ENCODE results near the gene PTPN18. TPM values are rescaled to one million over a fixed set of nuclear protein-coding genes. Genes with fewer than 3 reads are reported as not detected.

The PTPN18 gene
- total and polyA plus RNA-seq, 2 of the 4 experiments (the other 2 are of a cell fraction), result 9.7 to 15.5 TPM

GRCh38 chr2:130376433-130377293 is 20.8 kb downstream of the PTPN18 start:
- H3K14ac ChIP-seq (replicated peaks; ENCODE audit: low read depth, low read length), result no peak overlapping the region
- no peak overlapping the region for H3K27ac ChIP-seq (ENCODE audit: insufficient read depth, low read length)
- no peak overlapping the region for H2AK9ac ChIP-seq (replicated peaks; ENCODE audit: low read depth, low read length, poor library complexity)
- no peak overlapping the region for H2BK120ac ChIP-seq (ENCODE audit: low read depth, low read length)
- no peak overlapping the region for H4K8ac ChIP-seq (ENCODE audit: low read depth in 2 of 2, low read length in 2 of 2)
- H3K36me3 ChIP-seq (ENCODE audit: control insufficient read depth, insufficient read depth, low read length), result peaks cover 11% of the 10 kb centered on the region
- no peak overlapping the region for H2BK15ac ChIP-seq (ENCODE audit: low read depth, low read length)
- no peak for TF ChIP-seq MAFK (IDR thresholded peaks at IDR 0.05; ENCODE audit: low read depth, low read length)
- TF ChIP-seq USF2 (IDR thresholded peaks at IDR 0.05; ENCODE audit: low read depth, low read length), result no peak
- no peak for TF ChIP-seq RFX5 (IDR thresholded peaks at IDR 0.05; ENCODE audit: low read depth, low read length)
- no peak for TF ChIP-seq CEBPB (IDR thresholded peaks at IDR 0.05; ENCODE audit: low read depth, low read length)
- TF ChIP-seq FOS (IDR thresholded peaks at IDR 0.05; ENCODE audit: low read depth, low read length), result no peak
- no peak for TF ChIP-seq SMC3 (IDR thresholded peaks at IDR 0.05; ENCODE audit: low read depth, low read length)
- no peak for TF ChIP-seq ELK1 (IDR thresholded peaks at IDR 0.05; ENCODE audit: borderline replicate concordance, low read depth, low read length)
- DNase-seq, result no peak
- no peaks in the 10 kb centered on the region for H3K27me3 ChIP-seq (ENCODE audit: control insufficient read depth, insufficient read depth, low read length)
- H3K4ac ChIP-seq (ENCODE audit: low read depth, low read length), result no peak overlapping the region
- no peak overlapping the region for H4K5ac ChIP-seq (ENCODE audit: low read depth, low read length)
- H3K79me1 ChIP-seq (ENCODE audit: low read depth in 1 of 2, low read length in 2 of 2), result peaks cover 40 to 91% of the 10 kb centered on the region in 2 experiments
- ATAC-seq (ENCODE audit: low read depth), result no peak
- no peak overlapping the region for H3K18ac ChIP-seq (ENCODE audit: low read depth, low read length)
- H4K91ac ChIP-seq (ENCODE audit: insufficient read depth, low read depth, low read length), result no peak overlapping the region
- H3K4me1 ChIP-seq (ENCODE audit: control insufficient read depth, insufficient read depth, low read length), result peaks cover 12% of the 10 kb centered on the region; the same call in 1 of the 2 replicates
- 60% methylated on average over 2 of the region's 11 CpGs; no CpG with 5 or more reads in 1 of the 2 experiments for WGBS, 2 experiments (ENCODE audit: extremely low coverage in 2 of 2, insufficient read length in 1 of 2)
- no peak overlapping the region for H3K56ac ChIP-seq (ENCODE audit: extremely low read depth, insufficient read depth, low read length)
- H3K9me1 ChIP-seq (ENCODE audit: insufficient read depth, low read length), result peaks cover 26% of the 10 kb centered on the region
- dilution Hi-C loops (cut with HindIII; ENCODE audit: low sequenced_read_pairs, unreplicated experiment) (no loop called here), in situ Hi-C loops (cut with MboI; ENCODE audit: low sequenced_read_pairs) (no loop called here), intact Hi-C loops (cut with micrococcal nuclease) (no loop called here)
- POLR2A ChIA-PET (ENCODE audit: unreplicated experiment), result interaction anchor here (1.2 kb wide), 1 partner anchor 35 kb away, joined by 4 read pairs; a partner anchor contains a TSS
- H3K9ac ChIP-seq (ENCODE audit: low read depth, low read length), result no peak overlapping the region
- H2BK20ac ChIP-seq (ENCODE audit: low read depth, low read length), result no peak overlapping the region
- no peak overlapping the region for H3K4me3 ChIP-seq (ENCODE audit: insufficient read depth, low read depth, low read length)
- no peak overlapping the region for H3K23ac ChIP-seq (ENCODE audit: low read depth, low read length)
- no peak overlapping the region for H2BK5ac ChIP-seq (ENCODE audit: low read depth, low read length, poor library complexity, severe bottlenecking)
- no peak overlapping the region for H3K4me2 ChIP-seq (ENCODE audit: low read depth, low read length)
- H3K9me3 ChIP-seq (ENCODE audit: control insufficient read depth, insufficient read depth, low read length), result no peaks in the 10 kb centered on the region
- no peak overlapping the region for H2AFZ ChIP-seq (replicated peaks; ENCODE audit: low read length, poor library complexity)
- peaks cover 3% of the 10 kb centered on the region for H4K20me1 ChIP-seq (ENCODE audit: insufficient read depth, low read length)
- no peak overlapping the region for H2AK5ac ChIP-seq (ENCODE audit: low read depth, low read length)
- no TSS peak for BruUV-seq (replicated peaks)
- CTCF ChIA-PET, result no interaction called here

All from IMR-90 (cell line).